ENCODE data around the gene REEP3.

Gene REEP3

GRCh38 chr10:63515002-63515763, 6.0 kb upstream of the REEP3 start:
- no peak for DNase-seq

GRCh38 chr10:63516207-63516606, 5.0 kb upstream of the REEP3 start:
- no peak for DNase-seq

- no peak for DNase-seq
Measured at GRCh38 chr10:63518690-63519288, 2.4 kb upstream of the REEP3 start.

GRCh38 chr10:63521416-63522276, 445 bp downstream of the REEP3 start:
- DNase-seq: no peak

- no peak for DNase-seq
Measured at GRCh38 chr10:63522277-63522687, 1.1 kb downstream of the REEP3 start.

GRCh38 chr10:63522995-63523394, 1.8 kb downstream of the REEP3 start:
- no peak for DNase-seq

GRCh38 chr10:63525021-63525420, 3.8 kb downstream of the REEP3 start:
- DNase-seq: no peak

- DNase-seq: no peak
Measured at GRCh38 chr10:63527401-63527800, 6.2 kb downstream of the REEP3 start.

- DNase-seq: no peak
Measured at GRCh38 chr10:63528084-63528744, 7.0 kb downstream of the REEP3 start.

- no peak for DNase-seq
Measured at GRCh38 chr10:63530409-63530808, 9.2 kb downstream of the REEP3 start.

- DNase-seq: no peak
Measured at GRCh38 chr10:63534723-63535122, 13.5 kb downstream of the REEP3 start.

GRCh38 chr10:63536698-63537097, 15.5 kb downstream of the REEP3 start:
- DNase-seq: no peak

- DNase-seq: no peak
Measured at GRCh38 chr10:63537536-63537935, 16.3 kb downstream of the REEP3 start.

GRCh38 chr10:63539377-63539776, 18.2 kb downstream of the REEP3 start:
- DNase-seq: no peak

- no peak for DNase-seq
Measured at GRCh38 chr10:63539994-63540393, 18.8 kb downstream of the REEP3 start.

- DNase-seq: no peak
Measured at GRCh38 chr10:63542835-63543575, 21.8 kb downstream of the REEP3 start.

- DNase-seq: no peak
Measured at GRCh38 chr10:63543576-63543962, 22.4 kb downstream of the REEP3 start.

- DNase-seq: no peak
Measured at GRCh38 chr10:63544418-63544817, 23.2 kb downstream of the REEP3 start.

GRCh38 chr10:63547628-63548360, 26.6 kb downstream of the REEP3 start:
- no peak for DNase-seq

GRCh38 chr10:63548860-63549259, 27.7 kb downstream of the REEP3 start:
- no peak for DNase-seq

GRCh38 chr10:63549810-63550209, 28.6 kb downstream of the REEP3 start:
- no peak for DNase-seq

GRCh38 chr10:63553031-63553430, 31.8 kb downstream of the REEP3 start:
- DNase-seq: no peak
